WTC11 (cell line): Measurements from ENCODE around the gene USB1. TPM values are rescaled to one million over a fixed set of nuclear protein-coding genes. Genes with fewer than 3 reads are reported as not detected.

Source experiments
- ATAC-seq: fragments of 200-7000 bp; cut with Tn5 transposase; 2 replicates; pipeline ENCODE4 v1.10.0; 2021; ENCODE audit warnings: mild to moderate bottlenecking, moderate library complexity
- CTCF ChIA-PET: fragments of 300-600 bp; sonication (Branson Sonifier 250); formaldehyde crosslinking; loops from one replicate; lab custom pipeline; 2021; ENCODE audit warnings: antibody characterized with exemption; lab: Charles Lee
- POLR2A ChIA-PET: fragments of 350-600 bp; sonication (Branson Sonifier 250); formaldehyde crosslinking; loops from one replicate; lab custom pipeline; 2021; ENCODE audit warnings: antibody characterized with exemption; lab: Charles Lee
- DNase-seq: peaks from one replicate; pipeline ENCODE4 v3.0.0; 2021; ENCODE audit warnings: low spot score
- H3K27ac Mint-ChIP-seq: 2 replicates; pipeline ENCODE4 v1.8.0; 2021; ENCODE audit warnings: mixed read lengths
- H3K27me3 Mint-ChIP-seq: 2 replicates; pipeline ENCODE4 v1.8.0; 2021; ENCODE audit warnings: low read depth, mild to moderate bottlenecking, moderate library complexity, mixed read lengths
- H3K36me3 Mint-ChIP-seq: 2 replicates; pipeline ENCODE4 v1.8.0; 2021; ENCODE audit warnings: mixed read lengths
- H3K4me1 Mint-ChIP-seq: 2 replicates; pipeline ENCODE4 v1.8.0; 2022; ENCODE audit warnings: mixed read lengths
- H3K4me3 Mint-ChIP-seq: 2 replicates; pipeline ENCODE4 v1.8.0; 2021; ENCODE audit warnings: mild to moderate bottlenecking, moderate library complexity, mixed read lengths
- H3K9me3 Mint-ChIP-seq: 2 replicates; pipeline ENCODE4 v1.8.0; 2021; ENCODE audit warnings: mixed read lengths
- CBFB ChIP-seq: sonication (generic); formaldehyde crosslinking; IDR thresholded peaks from 2 replicates; pipeline ENCODE4 v1.8.1; 2022; ENCODE audit warnings: mild to moderate bottlenecking, low read depth, missing genetic modification reagents
- E2F1 ChIP-seq: sonication (generic); formaldehyde crosslinking; IDR thresholded peaks from 2 replicates; pipeline ENCODE4 v1.8.0; 2022; ENCODE audit warnings: mild to moderate bottlenecking, missing genetic modification reagents
- ERG ChIP-seq: fragments of 250-450 bp; sonication (Bioruptor Pico); IDR thresholded peaks from 2 replicates; pipeline ENCODE4 v1.8.0; 2021; ENCODE audit warnings: mild to moderate bottlenecking
- ETV6 ChIP-seq: sonication (generic); formaldehyde crosslinking; IDR thresholded peaks from 2 replicates; pipeline ENCODE4 v1.8.1; 2022; ENCODE audit warnings: mild to moderate bottlenecking, missing genetic modification reagents
- GABPB1 ChIP-seq: sonication (generic); formaldehyde crosslinking; IDR thresholded peaks from 2 replicates; pipeline ENCODE4 v1.8.1; 2023; ENCODE audit warnings: mild to moderate bottlenecking, missing genetic modification reagents
- IRF2 ChIP-seq: sonication (generic); formaldehyde crosslinking; IDR thresholded peaks from 2 replicates; pipeline ENCODE4 v1.8.0; 2022; ENCODE audit warnings: low read depth, missing genetic modification reagents, borderline replicate concordance
- JUN ChIP-seq: sonication (generic); formaldehyde crosslinking; IDR thresholded peaks from 2 replicates; pipeline ENCODE4 v1.8.0; 2023; ENCODE audit warnings: mild to moderate bottlenecking, missing genetic modification reagents
- KAT7 ChIP-seq: sonication (generic); formaldehyde crosslinking; IDR thresholded peaks from 2 replicates; pipeline ENCODE4 v1.8.1; 2023; ENCODE audit warnings: missing genetic modification reagents, mild to moderate bottlenecking, borderline replicate concordance
- NFATC4 ChIP-seq: fragments of 250-450 bp; sonication (Bioruptor Pico); IDR thresholded peaks from 2 replicates; pipeline ENCODE4 v1.9.0; 2021; ENCODE audit warnings: mild to moderate bottlenecking
- OVOL2 ChIP-seq: fragments of 250-450 bp; sonication (Bioruptor Pico); IDR thresholded peaks from 2 replicates; pipeline ENCODE4 v1.9.0; 2021; ENCODE audit warnings: mild to moderate bottlenecking, borderline replicate concordance
- PRDM15 ChIP-seq: sonication (generic); formaldehyde crosslinking; IDR thresholded peaks from 2 replicates; pipeline ENCODE4 v1.8.0; 2022; ENCODE audit warnings: missing genetic modification reagents
- PRRX2 ChIP-seq: fragments of 250-450 bp; sonication (Bioruptor Pico); IDR thresholded peaks from 2 replicates; pipeline ENCODE4 v1.8.0; 2021; ENCODE audit warnings: mild to moderate bottlenecking
- STAT6 ChIP-seq: sonication (generic); formaldehyde crosslinking; conservative IDR thresholded peaks from 2 replicates; pipeline ENCODE4 v1.8.1; 2023; ENCODE audit warnings: mild to moderate bottlenecking, low read depth, missing genetic modification reagents, moderate library complexity
- TCF7 ChIP-seq: sonication (generic); formaldehyde crosslinking; IDR thresholded peaks from 2 replicates; pipeline ENCODE4 v1.8.0; 2022; ENCODE audit warnings: mild to moderate bottlenecking, low read depth, missing genetic modification reagents, moderate library complexity
- TEAD4 ChIP-seq: sonication (generic); formaldehyde crosslinking; IDR thresholded peaks from 2 replicates; pipeline ENCODE4 v1.8.0; 2022; ENCODE audit warnings: mild to moderate bottlenecking, missing genetic modification reagents
- ZNF416 ChIP-seq: fragments of 250-450 bp; sonication (Bioruptor Pico); IDR thresholded peaks from 2 replicates; pipeline ENCODE4 v1.9.0; 2021; ENCODE audit warnings: mild to moderate bottlenecking, inconsistent platforms
- ZNF512 ChIP-seq: sonication (generic); formaldehyde crosslinking; IDR thresholded peaks from 2 replicates; pipeline ENCODE4 v1.8.1; 2022; ENCODE audit warnings: missing genetic modification reagents, borderline replicate concordance
- total RNA-seq: library from RNA; stranded (reverse); gene quantifications from 3 replicates; pipeline ENCODE4 v1.2.3, GENCODE V29; 2021

USB1 gene
- total RNA-seq, 1 experiment from 2014 or later = 67.1 TPM

- peaks cover 13% of the 10 kb centered on the region for H3K4me1 Mint-ChIP-seq
- ATAC-seq (no peak), DNase-seq (no peak)
- H3K27me3 Mint-ChIP-seq = no peaks in the 10 kb centered on the region
- POLR2A ChIA-PET = no interaction called here
- H3K4me3 Mint-ChIP-seq = no peak overlapping the region
- peaks cover 7% of the 10 kb centered on the region; the same call in 1 of the 2 replicates for H3K9me3 Mint-ChIP-seq
- TF ChIP-seq CBFB (no peak), TEAD4 (CRISPR knock-in tag) (no peak), ZNF512 (CRISPR knock-in tag) (no peak), ETV6 (CRISPR knock-in tag) (no peak), E2F1 (CRISPR knock-in tag) (no peak), KAT7 (no peak), NFATC4 (no peak)
- TF ChIP-seq, all 79 proteins: peak for 0
- Mint-ChIP-seq H3K27ac (no peak overlapping the region), H3K36me3 (peaks cover 28% of the 10 kb centered on the region)
- CTCF ChIA-PET = interaction anchor here (0.7 to 2.3 kb wide), 8 partner anchors 8 to 210 kb away, joined by 3 to 9 read pairs (median 3); no protein-coding TSS in a partner anchor
Measured at GRCh38 chr16:58010886-58011285, 9.7 kb downstream of the USB1 start.

- H3K9me3 Mint-ChIP-seq = peaks cover 6% of the 10 kb centered on the region; the same call in 1 of the 2 replicates
- ChIA-PET POLR2A (no interaction called here), CTCF (interaction anchor here (0.9 kb wide), 1 partner anchor 110 kb away, joined by 3 read pairs; no protein-coding TSS in a partner anchor)
- no peak for ATAC-seq
- DNase-seq = no peak
- H3K27ac Mint-ChIP-seq = no peak overlapping the region
- no peak overlapping the region for H3K4me3 Mint-ChIP-seq
- H3K36me3 Mint-ChIP-seq = peaks cover 23% of the 10 kb centered on the region
- H3K27me3 Mint-ChIP-seq = no peaks in the 10 kb centered on the region
- peaks cover 13% of the 10 kb centered on the region for H3K4me1 Mint-ChIP-seq
- TF ChIP-seq PRDM15 = no peak
Measured at GRCh38 chr16:58011652-58012051, 10.4 kb downstream of the USB1 start.

- ATAC-seq (peak; percentile 47), DNase-seq (no peak)
- Mint-ChIP-seq H3K9me3 (no peaks in the 10 kb centered on the region), H3K27ac (no peak overlapping the region), H3K36me3 (peaks cover 18% of the 10 kb centered on the region), H3K4me1 (peaks cover 13% of the 10 kb centered on the region), H3K27me3 (no peaks in the 10 kb centered on the region), H3K4me3 (no peak overlapping the region)
- ChIA-PET POLR2A (interaction anchor here (0.5 kb wide), 1 partner anchor 509 kb away, joined by 4 read pairs; no protein-coding TSS in a partner anchor), CTCF (interaction anchor here (0.9 to 2.4 kb wide), 2 partner anchors 85 to 110 kb away, joined by 3 to 8 read pairs; no protein-coding TSS in a partner anchor)
- no peak for TF ChIP-seq PRRX2
- TF ChIP-seq TEAD4 (CRISPR knock-in tag) = no peak
- TF ChIP-seq STAT6 = no peak
- no peak for TF ChIP-seq ETV6 (CRISPR knock-in tag)
- no peak for TF ChIP-seq GABPB1 (CRISPR knock-in tag)
- no peak for TF ChIP-seq TCF7
- TF ChIP-seq IRF2 (CRISPR knock-in tag) = no peak
- TF ChIP-seq JUN (CRISPR knock-in tag) = no peak
- no peak for TF ChIP-seq OVOL2 (CRISPR knock-in tag)
- TF ChIP-seq ERG (CRISPR knock-in tag) = no peak
- no peak for TF ChIP-seq ZNF416
Measured at GRCh38 chr16:58012481-58012880, 11.3 kb downstream of the USB1 start.
